Mesenchymal stem cell (in vitro differentiated cells and primary cell): ENCODE measurements around the gene NUFIP1.

Source experiments
- DNase-seq: peaks from one replicate; pipeline ENCODE4 v3.0.0-alpha.2; 2013
- H2AFZ ChIP-seq: one replicate; pipeline ENCODE4 v1.6.1; 2013; ENCODE audit warnings: low read depth, mild to moderate bottlenecking, control low read depth, inconsistent platforms, low read length, moderate library complexity
- H2AK5ac ChIP-seq: 2 replicates; pipeline ENCODE4 v1.6.1; 2013; ENCODE audit warnings: low read length, moderate library complexity, mild to moderate bottlenecking, inconsistent platforms; ENCODE audit not compliant: severe bottlenecking
- H2BK120ac ChIP-seq: one replicate; pipeline ENCODE4 v1.6.1; 2013; ENCODE audit warnings: low read depth, mild to moderate bottlenecking, inconsistent platforms, low read length, moderate library complexity
- H2BK12ac ChIP-seq, 2 experiments: one replicate each; pipeline ENCODE4 v1.6.1; 2013; ENCODE audit warnings: inconsistent platforms in 2 of 2, low read length in 2 of 2, mild to moderate bottlenecking in 2 of 2, moderate library complexity in 2 of 2, control low read depth in 1 of 2
- H2BK15ac ChIP-seq: one replicate; pipeline ENCODE4 v1.6.1; 2013; ENCODE audit warnings: mild to moderate bottlenecking, low read depth, inconsistent platforms; ENCODE audit not compliant: poor library complexity, severe bottlenecking
- H2BK5ac ChIP-seq: 2 replicates; pipeline ENCODE4 v1.6.1; 2013; ENCODE audit warnings: low read depth, mild to moderate bottlenecking, low read length, control low read depth, inconsistent platforms; ENCODE audit not compliant: poor library complexity, severe bottlenecking
- H3K14ac ChIP-seq, 2 experiments: one replicate each; pipeline ENCODE4 v1.6.1; 2013; ENCODE audit warnings: inconsistent platforms in 2 of 2, low read length in 2 of 2, control low read depth in 1 of 2, mild to moderate bottlenecking in 1 of 2, moderate library complexity in 1 of 2
- H3K18ac ChIP-seq, 2 experiments: one replicate each; pipeline ENCODE4 v1.6.1; 2013; ENCODE audit warnings: inconsistent platforms in 2 of 2, low read length in 2 of 2, control low read depth in 1 of 2, low read depth in 1 of 2, mild to moderate bottlenecking in 1 of 2
- H3K23ac ChIP-seq, 2 experiments: one replicate each; pipeline ENCODE4 v1.6.1; 2013; ENCODE audit warnings: inconsistent platforms in 2 of 2, low read length in 2 of 2, mild to moderate bottlenecking in 2 of 2, moderate library complexity in 2 of 2, control low read depth in 1 of 2
- H3K27ac ChIP-seq: 2 replicates; pipeline ENCODE4 v1.5.1; 2013; ENCODE audit warnings: mild to moderate bottlenecking, moderate library complexity, low read length, control low read depth, inconsistent platforms; ENCODE audit not compliant: poor library complexity, severe bottlenecking
- H3K27me3 ChIP-seq, 2 experiments: 2 replicates each; pipeline versions ENCODE4 v1.6.1 to v1.7.0; 2013; ENCODE audit warnings: low read length in 2 of 2, mild to moderate bottlenecking in 2 of 2, moderate library complexity in 2 of 2, control low read depth in 1 of 2, inconsistent platforms in 1 of 2; ENCODE audit not compliant: control insufficient read depth in 1 of 2, insufficient read depth in 1 of 2
- H3K36me3 ChIP-seq, 2 experiments: 2 replicates each; pipeline versions ENCODE4 v1.6.1 to v1.7.0; 2013; ENCODE audit warnings: low read length in 2 of 2, control low read depth in 1 of 2, inconsistent platforms in 1 of 2, low read depth in 1 of 2, mild to moderate bottlenecking in 1 of 2; ENCODE audit not compliant: insufficient read depth in 2 of 2, control insufficient read depth in 1 of 2
- H3K4ac ChIP-seq, 2 experiments: one replicate each; pipeline ENCODE4 v1.6.1; 2013; ENCODE audit warnings: inconsistent platforms in 2 of 2, low read length in 2 of 2, mild to moderate bottlenecking in 2 of 2, moderate library complexity in 2 of 2, control low read depth in 1 of 2, low read depth in 1 of 2
- H3K4me1 ChIP-seq: 2 replicates; pipeline ENCODE4 v1.6.1; 2013; ENCODE audit warnings: low read depth, low read length, control low read depth; ENCODE audit not compliant: control insufficient read depth, insufficient read depth
- H3K4me2 ChIP-seq: 2 replicates; pipeline ENCODE4 v1.6.1; 2013; ENCODE audit warnings: low read length, mild to moderate bottlenecking, inconsistent platforms; ENCODE audit not compliant: poor library complexity, severe bottlenecking
- H3K4me3 ChIP-seq, 2 experiments: 2 replicates each; pipeline versions ENCODE4 v1.5.1 to v1.7.0; 2013; ENCODE audit warnings: low read length in 2 of 2, mild to moderate bottlenecking in 2 of 2, control low read depth in 1 of 2, low read depth in 1 of 2; ENCODE audit not compliant: insufficient read depth in 1 of 2
- H3K79me1 ChIP-seq: replicated peaks from 2 replicates; pipeline ENCODE4 v1.6.1; 2013; ENCODE audit warnings: mild to moderate bottlenecking, control low read depth, low read length, inconsistent platforms; ENCODE audit not compliant: poor library complexity, severe bottlenecking
- H3K9ac ChIP-seq: 2 replicates; pipeline ENCODE4 v1.7.0; 2013; ENCODE audit warnings: mild to moderate bottlenecking, low read length, moderate library complexity
- H3K9me3 ChIP-seq: 2 replicates; pipeline ENCODE4 v1.7.0; 2013; ENCODE audit warnings: mild to moderate bottlenecking, low read length; ENCODE audit not compliant: control insufficient read depth
- H4K8ac ChIP-seq: one replicate; pipeline ENCODE4 v1.6.1; 2013; ENCODE audit warnings: inconsistent platforms, mild to moderate bottlenecking, low read length, moderate library complexity
- H4K91ac ChIP-seq: one replicate; pipeline ENCODE4 v1.6.1; 2013; ENCODE audit warnings: mild to moderate bottlenecking, low read length, inconsistent platforms
- WGBS: methylation state at CpG from one replicate; pipeline ENCODE4 v1.1.7; 2013; ENCODE audit warnings: mixed read lengths; 5-methylcytosine and 5-hydroxymethylcytosine counted together

NUFIP1 gene

GRCh38 chr13:44906230-44906629, 83.0 kb downstream of the NUFIP1 start:
- Histone ChIP-seq H3K79me1 (no peaks in the 10 kb centered on the region), H2BK15ac (no peak overlapping the region), H2AFZ (no peak overlapping the region), H3K4me2 (no peak overlapping the region), H2BK5ac (no peak overlapping the region), H3K4me3 (peak overlapping the region in 1 of 2 experiments; percentile 28), H3K18ac (no peak overlapping the region), H3K9ac (peak overlapping the region; percentile 91), H2BK120ac (no peak overlapping the region), H2BK12ac (peak overlapping the region in 1 of 2 experiments; percentile 49), H3K4ac (peak overlapping the region in 1 of 2 experiments; percentile 24), H3K4me1 (peaks cover 5% of the 10 kb centered on the region), H3K23ac (no peak overlapping the region), H3K14ac (no peak overlapping the region), H3K27me3 (no peaks in the 10 kb centered on the region), H3K27ac (no peak overlapping the region), H4K8ac (no peak overlapping the region), H4K91ac (no peak overlapping the region), H3K36me3 (peaks cover 0 to 3% of the 10 kb centered on the region in 2 experiments), H3K9me3 (peaks cover 3% of the 10 kb centered on the region), H2AK5ac (no peak overlapping the region)
- DNase-seq = no peak
- 95% methylated on average over 2 of the region's 4 CpGs for WGBS

- peaks cover 0 to 3% of the 10 kb centered on the region in 2 experiments for H3K36me3 ChIP-seq
- no peak for DNase-seq
- H4K91ac ChIP-seq = peak overlapping the region; percentile 80
- no peaks in the 10 kb centered on the region for H3K79me1 ChIP-seq
- H3K23ac ChIP-seq = no peak overlapping the region
- peak overlapping the region in 1 of 2 experiments; percentile 34 for H3K4me3 ChIP-seq
- H3K9ac ChIP-seq = peak overlapping the region; percentile 91
- peak overlapping the region; percentile 21 to 82 for H3K14ac ChIP-seq
- H2BK5ac ChIP-seq = no peak overlapping the region
- 65% methylated on average over 5 of the region's 5 CpGs for WGBS
- H2AFZ ChIP-seq = peak overlapping the region; percentile 64
- H3K4me2 ChIP-seq = no peak overlapping the region
- H2BK12ac ChIP-seq = peak overlapping the region; percentile 80 to 94
- no peaks in the 10 kb centered on the region for H3K27me3 ChIP-seq
- peak overlapping the region; percentile 81 to 90 for H3K4ac ChIP-seq
- no peak overlapping the region for H2BK15ac ChIP-seq
- H3K9me3 ChIP-seq = no peaks in the 10 kb centered on the region
- peaks cover 5% of the 10 kb centered on the region for H3K4me1 ChIP-seq
- H2BK120ac ChIP-seq = peak overlapping the region; percentile 86
- H2AK5ac ChIP-seq = peak overlapping the region; percentile 54
- peak overlapping the region; percentile 24 for H4K8ac ChIP-seq
- peak overlapping the region; percentile 74 to 88 for H3K18ac ChIP-seq
- no peak overlapping the region for H3K27ac ChIP-seq
These were observed 83.7 kb downstream of the NUFIP1 start for GRCh38 chr13:44905556-44905955.

GRCh38 chr13:44904967-44905366, 84.3 kb downstream of the NUFIP1 start:
- Histone ChIP-seq H3K4me3 (peak overlapping the region in 1 of 2 experiments; percentile 34), H2BK15ac (no peak overlapping the region), H3K27ac (peak overlapping the region; percentile 24), H3K4me1 (peaks cover 5% of the 10 kb centered on the region), H3K9me3 (no peaks in the 10 kb centered on the region), H3K4me2 (no peak overlapping the region), H3K79me1 (no peaks in the 10 kb centered on the region), H3K4ac (peak overlapping the region in 1 of 2 experiments; percentile 90), H3K23ac (no peak overlapping the region), H2AFZ (no peak overlapping the region), H4K8ac (peak overlapping the region; percentile 24), H3K36me3 (no peaks in the 10 kb centered on the region), H3K18ac (peak overlapping the region; percentile 74 to 88), H2AK5ac (no peak overlapping the region), H3K27me3 (no peaks in the 10 kb centered on the region), H3K9ac (peak overlapping the region; percentile 91), H2BK120ac (no peak overlapping the region), H3K14ac (peak overlapping the region in 1 of 2 experiments; percentile 82), H2BK12ac (peak overlapping the region; percentile 80 to 94), H4K91ac (peak overlapping the region; percentile 80), H2BK5ac (no peak overlapping the region)
- peak; percentile 99 for DNase-seq
- 30% methylated on average over 5 of the region's 5 CpGs for WGBS

- Histone ChIP-seq H3K4ac (peak overlapping the region in 1 of 2 experiments; percentile 74), H3K4me2 (no peak overlapping the region), H4K91ac (peak overlapping the region; percentile 10), H3K14ac (peak overlapping the region in 1 of 2 experiments; percentile 30), H3K9me3 (no peaks in the 10 kb centered on the region), H2AK5ac (no peak overlapping the region), H3K27ac (no peak overlapping the region), H3K36me3 (no peaks in the 10 kb centered on the region), H2BK12ac (peak overlapping the region in 1 of 2 experiments; percentile 57), H3K4me3 (peak overlapping the region in 1 of 2 experiments; percentile 50), H2BK15ac (no peak overlapping the region), H3K79me1 (no peaks in the 10 kb centered on the region), H3K18ac (peak overlapping the region; percentile 62 to 84), H4K8ac (peak overlapping the region; percentile 76), H2BK120ac (no peak overlapping the region), H3K27me3 (no peaks in the 10 kb centered on the region), H3K4me1 (peaks cover 5% of the 10 kb centered on the region), H3K9ac (peak overlapping the region; percentile 91), H3K23ac (peak overlapping the region in 1 of 2 experiments; percentile 79), H2AFZ (peak overlapping the region; percentile 15), H2BK5ac (no peak overlapping the region)
- DNase-seq = peak; percentile 99
- 57% methylated on average over 3 of the region's 4 CpGs for WGBS
These were observed 85.7 kb downstream of the NUFIP1 start for GRCh38 chr13:44903574-44903985.
